Measurements from ENCODE around the gene C16orf74.

DNA sequence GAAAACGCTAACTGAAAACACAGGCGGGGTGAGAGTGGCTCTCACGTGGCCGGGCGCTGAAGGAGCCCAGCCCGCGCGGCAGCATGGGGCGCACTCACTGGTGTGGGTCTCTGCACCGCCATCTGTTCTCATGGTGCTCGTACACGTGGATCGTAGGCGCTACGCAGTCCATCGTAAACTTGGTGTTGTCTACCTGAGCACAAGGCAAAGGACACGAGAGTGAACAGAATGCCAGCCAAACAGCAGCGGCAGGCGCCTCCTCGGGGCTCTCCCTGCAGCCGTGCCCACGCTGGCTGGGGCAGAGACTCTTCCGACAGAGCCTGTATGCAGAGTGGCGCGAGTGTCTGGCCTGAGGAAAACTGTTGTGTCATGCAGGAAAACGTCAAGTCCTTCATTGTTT, 29.4 kb upstream of the C16orf74 start:
- TF ChIP-seq CTCF (IDR thresholded peaks at IDR 0.05; ENCODE audit: insufficient read depth, low read depth, low read length) = no peak
- no peak for TF ChIP-seq EZH2 (IDR thresholded peaks at IDR 0.05; ENCODE audit: insufficient read depth, low read length)
